Peyer's patch (tissue), 4 donors: Measurements from ENCODE around the gene MPV17.

Experiments used
- POLR2A ChIP-seq, 2 donors: fragments of 450-650 bp; IDR thresholded peaks; one replicate each; pipeline ENCODE4 v1.5.1; 2017; ENCODE audit warnings: antibody characterized with exemption in 2 of 2, mild to moderate bottlenecking in 2 of 2, moderate library complexity in 2 of 2
- TF ChIP-seq, protein P1 (sequence below), 6 experiments: fragments of 450-650 bp in 4 of 6; fragments of 200-600 bp in 2 of 6; sonication (generic) in 1 of 6; IDR thresholded peaks; one replicate each; pipeline ENCODE4 v1.5.1; 2017 to 2019; ENCODE audit warnings: antibody characterized with exemption in 6 of 6, mild to moderate bottlenecking in 3 of 6, moderate library complexity in 1 of 6

- TF ChIP-seq, protein P1, sequence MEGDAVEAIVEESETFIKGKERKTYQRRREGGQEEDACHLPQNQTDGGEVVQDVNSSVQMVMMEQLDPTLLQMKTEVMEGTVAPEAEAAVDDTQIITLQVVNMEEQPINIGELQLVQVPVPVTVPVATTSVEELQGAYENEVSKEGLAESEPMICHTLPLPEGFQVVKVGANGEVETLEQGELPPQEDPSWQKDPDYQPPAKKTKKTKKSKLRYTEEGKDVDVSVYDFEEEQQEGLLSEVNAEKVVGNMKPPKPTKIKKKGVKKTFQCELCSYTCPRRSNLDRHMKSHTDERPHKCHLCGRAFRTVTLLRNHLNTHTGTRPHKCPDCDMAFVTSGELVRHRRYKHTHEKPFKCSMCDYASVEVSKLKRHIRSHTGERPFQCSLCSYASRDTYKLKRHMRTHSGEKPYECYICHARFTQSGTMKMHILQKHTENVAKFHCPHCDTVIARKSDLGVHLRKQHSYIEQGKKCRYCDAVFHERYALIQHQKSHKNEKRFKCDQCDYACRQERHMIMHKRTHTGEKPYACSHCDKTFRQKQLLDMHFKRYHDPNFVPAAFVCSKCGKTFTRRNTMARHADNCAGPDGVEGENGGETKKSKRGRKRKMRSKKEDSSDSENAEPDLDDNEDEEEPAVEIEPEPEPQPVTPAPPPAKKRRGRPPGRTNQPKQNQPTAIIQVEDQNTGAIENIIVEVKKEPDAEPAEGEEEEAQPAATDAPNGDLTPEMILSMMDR (IDR thresholded peaks at IDR 0.05) = no peak
- no peak for TF ChIP-seq POLR2A (IDR thresholded peaks at IDR 0.05)
Measured at GRCh38 chr2:27351802-27352598, 29.1 kb upstream of the MPV17 start.
